SH-SY5Y (cell line): Measurements from ENCODE around the gene SRGAP3.

Source experiments
- GATA2 ChIP-seq: IDR thresholded peaks from 2 replicates; pipeline ENCODE4 v1.6.1; 2011; ENCODE audit warnings: mild to moderate bottlenecking, low read depth, low read length
- GATA3 ChIP-seq: IDR thresholded peaks from 2 replicates; pipeline ENCODE4 v1.6.1; 2011; ENCODE audit warnings: low read depth, mild to moderate bottlenecking, low read length, moderate library complexity

DNA sequence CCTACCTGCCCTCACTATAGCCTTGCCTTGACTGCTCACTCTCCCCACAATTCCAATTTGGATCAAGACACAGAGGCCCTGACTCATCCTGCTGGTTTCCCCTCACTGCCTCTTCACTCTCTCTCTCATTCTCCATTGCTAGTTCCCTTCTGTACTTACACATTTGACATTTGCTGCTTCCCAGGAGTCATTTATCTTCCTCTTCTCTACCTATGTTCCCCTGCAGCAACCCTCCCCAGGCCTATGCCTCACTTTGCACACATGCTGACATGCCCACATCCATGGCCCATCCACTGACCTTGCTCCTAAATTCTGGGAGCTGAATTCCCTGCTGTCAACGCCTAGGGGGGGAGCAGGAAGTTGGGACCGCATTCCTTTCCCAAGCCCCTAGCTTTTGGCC, 82.2 kb downstream of the SRGAP3 start:
- TF ChIP-seq GATA3 (no peak), GATA2 (no peak)
